Measurements from ENCODE around the gene TAT.

The TAT gene

GRCh38 chr16:71573387-71574094 is 3.4 kb downstream of the TAT start:
- no peaks in the 10 kb centered on the region for H3K79me2 ChIP-seq (ENCODE audit: low read length)
- no peaks in the 10 kb centered on the region for H3K9me2 ChIP-seq (replicated peaks; ENCODE audit: insufficient read depth, low read length)
- H3K27me3 ChIP-seq (replicated peaks; ENCODE audit: insufficient read depth, low read length), result no peaks in the 10 kb centered on the region
- no peak overlapping the region for H3K9ac ChIP-seq (ENCODE audit: low read length)
- H2AFZ ChIP-seq (ENCODE audit: low read length), result no peak overlapping the region
- H3K27ac ChIP-seq (ENCODE audit: low read length), result no peak overlapping the region
- no peak overlapping the region for H3K4me2 ChIP-seq (ENCODE audit: low read depth, low read length)
- TF ChIP-seq EZH2phosphoT487 (IDR thresholded peaks at IDR 0.05; ENCODE audit: low read length) (no peak), EZH2 (optimal IDR thresholded peaks at IDR 0.05; ENCODE audit: low read depth, low read length) (no peak), CTCF (IDR thresholded peaks at IDR 0.05; ENCODE audit: low read length) (no peak)
- H3K36me3 ChIP-seq (replicated peaks; ENCODE audit: insufficient read depth, low read length), result no peaks in the 10 kb centered on the region
- no peaks in the 10 kb centered on the region for H3K9me3 ChIP-seq (replicated peaks; ENCODE audit: insufficient read depth, low read length)
- H3K4me3 ChIP-seq (ENCODE audit: low read length), result no peak overlapping the region
- no peaks in the 10 kb centered on the region for H4K20me1 ChIP-seq (ENCODE audit: insufficient read depth, low read length)
- DNase-seq, result no peak
- no peaks in the 10 kb centered on the region for H3K4me1 ChIP-seq (ENCODE audit: low read length)
- no peaks in the 10 kb centered on the region for H3F3A ChIP-seq (ENCODE audit: insufficient read depth, low read length)

- H3F3A ChIP-seq (ENCODE audit: insufficient read depth, low read length), result no peaks in the 10 kb centered on the region
- no peak overlapping the region for H3K4me3 ChIP-seq (ENCODE audit: low read length)
- H3K9me2 ChIP-seq (replicated peaks; ENCODE audit: insufficient read depth, low read length), result no peaks in the 10 kb centered on the region
- TF ChIP-seq EZH2 (optimal IDR thresholded peaks at IDR 0.05; ENCODE audit: low read depth, low read length), result no peak
- no peak for TF ChIP-seq EZH2phosphoT487 (IDR thresholded peaks at IDR 0.05; ENCODE audit: low read length)
- TF ChIP-seq CTCF (IDR thresholded peaks at IDR 0.05; ENCODE audit: low read length), result no peak
- no peaks in the 10 kb centered on the region for H3K9me3 ChIP-seq (replicated peaks; ENCODE audit: insufficient read depth, low read length)
- H3K27me3 ChIP-seq (replicated peaks; ENCODE audit: insufficient read depth, low read length), result no peaks in the 10 kb centered on the region
- no peaks in the 10 kb centered on the region for H4K20me1 ChIP-seq (ENCODE audit: insufficient read depth, low read length)
- H3K4me2 ChIP-seq (ENCODE audit: low read depth, low read length), result no peak overlapping the region
- no peak overlapping the region for H3K27ac ChIP-seq (ENCODE audit: low read length)
- no peaks in the 10 kb centered on the region for H3K79me2 ChIP-seq (ENCODE audit: low read length)
- no peaks in the 10 kb centered on the region for H3K36me3 ChIP-seq (replicated peaks; ENCODE audit: insufficient read depth, low read length)
- H3K4me1 ChIP-seq (ENCODE audit: low read length), result no peaks in the 10 kb centered on the region
- no peak overlapping the region for H2AFZ ChIP-seq (ENCODE audit: low read length)
- no peak overlapping the region for H3K9ac ChIP-seq (ENCODE audit: low read length)
- DNase-seq, result no peak
Observed at GRCh38 chr16:71572497-71573116, 4.3 kb downstream of the TAT start.

GRCh38 chr16:71570144-71570543 is 6.7 kb downstream of the TAT start:
- no peak for DNase-seq
- Histone ChIP-seq H4K20me1 (ENCODE audit: insufficient read depth, low read length) (no peaks in the 10 kb centered on the region), H3K9ac (ENCODE audit: low read length) (no peak overlapping the region), H3K9me2 (replicated peaks; ENCODE audit: insufficient read depth, low read length) (no peaks in the 10 kb centered on the region), H3K9me3 (replicated peaks; ENCODE audit: insufficient read depth, low read length) (no peaks in the 10 kb centered on the region), H3K27ac (ENCODE audit: low read length) (no peak overlapping the region), H3K27me3 (replicated peaks; ENCODE audit: insufficient read depth, low read length) (no peaks in the 10 kb centered on the region), H3K4me2 (ENCODE audit: low read depth, low read length) (no peak overlapping the region), H3K4me1 (ENCODE audit: low read length) (peaks cover 9% of the 10 kb centered on the region), H3K4me3 (ENCODE audit: low read length) (no peak overlapping the region), H2AFZ (ENCODE audit: low read length) (no peak overlapping the region), H3K79me2 (ENCODE audit: low read length) (no peaks in the 10 kb centered on the region), H3K36me3 (replicated peaks; ENCODE audit: insufficient read depth, low read length) (no peaks in the 10 kb centered on the region), H3F3A (ENCODE audit: insufficient read depth, low read length) (peaks cover 15% of the 10 kb centered on the region)
- no peak for TF ChIP-seq EZH2phosphoT487 (IDR thresholded peaks at IDR 0.05; ENCODE audit: low read length)
- no peak for TF ChIP-seq CTCF (IDR thresholded peaks at IDR 0.05; ENCODE audit: low read length)
- no peak for TF ChIP-seq EZH2 (optimal IDR thresholded peaks at IDR 0.05; ENCODE audit: low read depth, low read length)

Measured in MM.1S (cell line).